IMR-90 (cell line): ENCODE measurements around the gene ABHD2.

ENCODE experiments used
- BHLHE40 ChIP-seq: fragments of 150-350 bp; IDR thresholded peaks from 2 replicates; pipeline ENCODE4 v1.6.1; 2016; ENCODE audit warnings: mild to moderate bottlenecking, low read depth, low read length
- SMC3 ChIP-seq: fragments of 150-350 bp; IDR thresholded peaks from 2 replicates; pipeline ENCODE4 v1.6.1; 2016; ENCODE audit warnings: low read depth, mild to moderate bottlenecking, antibody characterized with exemption, low read length, moderate library complexity
- TF ChIP-seq, protein P1 (sequence below): conservative IDR thresholded peaks from 2 replicates; pipeline ENCODE4 v1.5.1; 2012; ENCODE audit warnings: mild to moderate bottlenecking, low read depth, low read length, improper control_type of control experiment

DNA sequence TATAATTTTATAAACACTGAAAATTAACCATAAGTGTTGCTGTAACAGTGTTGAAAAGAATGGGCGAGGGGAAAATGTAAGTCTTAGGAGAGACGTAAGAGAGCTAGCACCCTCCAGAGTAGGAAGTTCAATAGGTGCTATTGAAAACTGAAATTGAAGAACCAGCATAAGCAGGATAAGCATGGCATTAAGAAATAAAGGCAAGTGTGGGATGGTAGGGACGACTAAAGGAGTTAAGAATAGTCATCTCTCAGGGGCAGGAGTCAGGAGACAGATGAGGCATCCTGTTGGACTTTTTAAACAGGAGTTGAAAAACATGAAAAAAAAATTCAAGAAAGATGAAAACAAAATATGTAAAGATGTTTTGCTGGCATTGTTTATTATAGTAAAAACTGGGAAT lies 43.5 kb downstream of the ABHD2 start:
- no peak for TF ChIP-seq SMC3
- TF ChIP-seq, protein P1, sequence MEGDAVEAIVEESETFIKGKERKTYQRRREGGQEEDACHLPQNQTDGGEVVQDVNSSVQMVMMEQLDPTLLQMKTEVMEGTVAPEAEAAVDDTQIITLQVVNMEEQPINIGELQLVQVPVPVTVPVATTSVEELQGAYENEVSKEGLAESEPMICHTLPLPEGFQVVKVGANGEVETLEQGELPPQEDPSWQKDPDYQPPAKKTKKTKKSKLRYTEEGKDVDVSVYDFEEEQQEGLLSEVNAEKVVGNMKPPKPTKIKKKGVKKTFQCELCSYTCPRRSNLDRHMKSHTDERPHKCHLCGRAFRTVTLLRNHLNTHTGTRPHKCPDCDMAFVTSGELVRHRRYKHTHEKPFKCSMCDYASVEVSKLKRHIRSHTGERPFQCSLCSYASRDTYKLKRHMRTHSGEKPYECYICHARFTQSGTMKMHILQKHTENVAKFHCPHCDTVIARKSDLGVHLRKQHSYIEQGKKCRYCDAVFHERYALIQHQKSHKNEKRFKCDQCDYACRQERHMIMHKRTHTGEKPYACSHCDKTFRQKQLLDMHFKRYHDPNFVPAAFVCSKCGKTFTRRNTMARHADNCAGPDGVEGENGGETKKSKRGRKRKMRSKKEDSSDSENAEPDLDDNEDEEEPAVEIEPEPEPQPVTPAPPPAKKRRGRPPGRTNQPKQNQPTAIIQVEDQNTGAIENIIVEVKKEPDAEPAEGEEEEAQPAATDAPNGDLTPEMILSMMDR: no peak
- TF ChIP-seq BHLHE40: no peak
